Lower lobe of right lung (tissue), 2 donors: ENCODE data around the gene WDR83. TPM values are rescaled to one million over a fixed set of nuclear protein-coding genes. Genes with fewer than 3 reads are reported as not detected.
"Not testable (repeated sequence)": the region's sequence is repeated elsewhere in the genome, so short reads cannot be mapped to it uniquely, and the experiment has no call there.

ENCODE experiments used
- ATAC-seq, 2 donors: fragments of 200-7000 bp; cut with Tn5 transposase; one replicate each; pipeline ENCODE4 v1.9.1; 2020 to 2022; ENCODE audit warnings: mild to moderate bottlenecking in 2 of 2, moderate library complexity in 2 of 2
- DNase-seq: peaks from one replicate; pipeline ENCODE4 v3.0.0-alpha.2; 2020
- H3K27ac ChIP-seq: fragments of 200-600 bp; one replicate; pipeline ENCODE4 v1.8.0; 2022
- H3K27me3 ChIP-seq: fragments of 200-600 bp; one replicate; pipeline ENCODE4 v1.8.0; 2022; ENCODE audit warnings: low read depth
- H3K36me3 ChIP-seq: fragments of 200-600 bp; one replicate; pipeline ENCODE4 v1.8.0; 2022; ENCODE audit warnings: mild to moderate bottlenecking
- H3K4me1 ChIP-seq: fragments of 200-600 bp; one replicate; pipeline ENCODE4 v1.8.0; 2022
- H3K4me3 ChIP-seq: fragments of 200-600 bp; one replicate; pipeline ENCODE4 v1.8.0; 2022; ENCODE audit warnings: mild to moderate bottlenecking
- H3K9me3 ChIP-seq: fragments of 200-600 bp; one replicate; pipeline ENCODE4 v1.8.0; 2022
- CTCF ChIP-seq: fragments of 200-600 bp; IDR thresholded peaks from one replicate; pipeline ENCODE4 v1.8.0; 2022; ENCODE audit warnings: antibody characterized with exemption, mild to moderate bottlenecking
- intact Hi-C: fragments of 100-400 bp; cut with DNase I; formaldehyde crosslinking; loops from one replicate; pipeline ENCODE4 v1.11.0; 2022
- total RNA-seq: library from RNA; stranded (reverse); fragmentation: NEBNext Ultra II Directional; extraction: Animal tissue kit (Norgen Biotek cat#: 25700); gene quantifications from one replicate; pipeline ENCODE4 v1.2.1, GENCODE V29; 2021
- donor health status: DM: no; HTN: yes; CAD: no; lungs with severe emphysema.

WDR83 gene
- total RNA-seq, 1 donor from 2014 or later: 8.6 TPM

GRCh38 chr19:12695997-12696365 lies 29.4 kb downstream of the WDR83 start:
- ATAC-seq (peak; percentile 27 to 31), DNase-seq (no peak)
- no peaks in the 10 kb centered on the region for H3K27me3 ChIP-seq
- H3K9me3 ChIP-seq: no peaks in the 10 kb centered on the region
- peak overlapping the region; percentile 97 for H3K4me3 ChIP-seq
- peaks cover 20% of the 10 kb centered on the region for H3K4me1 ChIP-seq
- peaks cover 21% of the 10 kb centered on the region for H3K36me3 ChIP-seq
- intact Hi-C loops: no loop called here
- H3K27ac ChIP-seq: peak overlapping the region; percentile 89
- no peak for TF ChIP-seq CTCF

- Histone ChIP-seq H3K27ac (peak within 1 kb of the TSS; percentile 89), H3K27me3 (no peaks in the 10 kb centered on the region), H3K36me3 (peaks cover 28% of the 10 kb centered on the region), H3K4me1 (peaks cover 20% of the 10 kb centered on the region), H3K9me3 (no peaks in the 10 kb centered on the region), H3K4me3 (peak within 1 kb of the TSS; percentile 97)
- DNase-seq (peak; percentile 96), ATAC-seq (peak; percentile 94 to 95)
- no peak for TF ChIP-seq CTCF
- intact Hi-C loops: no loop called here
Observed at GRCh38 chr19:12696366-12697335, 30.0 kb downstream of the WDR83 start, which contains the start of gene FBXW9. TSS of gene FBXW9 (minus strand) at chr19:12696631. CDS start at chr19:12696581, 50 bp downstream.

- ATAC-seq, H3K27me3 ChIP-seq, H3K9me3 ChIP-seq, H3K27ac ChIP-seq, DNase-seq, intact Hi-C loops: not testable (repeated sequence)
- Histone ChIP-seq H3K4me1 (peaks cover 20% of the 10 kb centered on the region), H3K4me3 (peak overlapping the region; percentile 97), H3K36me3 (peaks cover 36% of the 10 kb centered on the region)
Observed at GRCh38 chr19:12697425-12697824, 30.8 kb downstream of the WDR83 start.

- H3K4me1 ChIP-seq: peaks cover 20% of the 10 kb centered on the region
- no peaks in the 10 kb centered on the region for H3K27me3 ChIP-seq
- TF ChIP-seq CTCF: no peak
- no peak overlapping the region for H3K4me3 ChIP-seq
- no peak for DNase-seq
- no peak for ATAC-seq
- H3K36me3 ChIP-seq: peaks cover 43% of the 10 kb centered on the region
- no peak overlapping the region for H3K27ac ChIP-seq
- H3K9me3 ChIP-seq: no peaks in the 10 kb centered on the region
- intact Hi-C loops: no loop called here
Observed at GRCh38 chr19:12698138-12698537, 31.5 kb downstream of the WDR83 start.

- intact Hi-C loops: no loop called here
- DNase-seq: no peak
Observed at GRCh38 chr19:12701596-12702282, 35.1 kb downstream of the WDR83 start.

More at GRCh38 chr19:12701596-12702282, 35.1 kb downstream of the WDR83 start:
- H3K27ac ChIP-seq: no peak overlapping the region
- no peaks in the 10 kb centered on the region for H3K9me3 ChIP-seq
- ATAC-seq: no peak
- H3K4me3 ChIP-seq: no peak overlapping the region
- H3K4me1 ChIP-seq: peaks cover 7% of the 10 kb centered on the region
- no peaks in the 10 kb centered on the region for H3K27me3 ChIP-seq
- H3K36me3 ChIP-seq: peaks cover 79% of the 10 kb centered on the region
- no peak for TF ChIP-seq CTCF
